Fibroblast of villous mesenchyme (primary cell): ENCODE results near the gene TESMIN. TPM values are rescaled to one million over a fixed set of nuclear protein-coding genes. Genes with fewer than 3 reads are reported as not detected.

Experiments
- DNase-seq: peaks from one replicate; pipeline ENCODE4 v3.0.0-alpha.2; 2010; ENCODE audit warnings: low read depth
- H3K4me3 ChIP-seq: 2 replicates; pipeline ENCODE4 v1.5.1; 2011; ENCODE audit warnings: low read depth, mild to moderate bottlenecking, low read length
- CTCF ChIP-seq: IDR thresholded peaks from 2 replicates; pipeline ENCODE4 v1.5.1; 2012; ENCODE audit warnings: low read depth, mild to moderate bottlenecking, low read length; ENCODE audit not compliant: insufficient read depth
- total RNA-seq: library from RNA; depleted of rRNA; stranded (reverse); fragments of >200 nt; gene quantifications from 2 replicates; pipeline ENCODE4 v1.2.3, GENCODE V29; 2012

The TESMIN gene
- total RNA-seq, 1 donor, result 2.6 TPM

- TF ChIP-seq CTCF, result no peak
- DNase-seq, result peak; percentile 65
- H3K4me3 ChIP-seq, result no peak overlapping the region
Observed at GRCh38 chr11:68773521-68774193, 22.3 kb upstream of the TESMIN start.

GRCh38 chr11:68772936-68773335 is 21.6 kb upstream of the TESMIN start:
- TF ChIP-seq CTCF, result no peak
- no peak for DNase-seq
- no peak overlapping the region for H3K4me3 ChIP-seq

GRCh38 chr11:68770781-68771180 is 19.5 kb upstream of the TESMIN start:
- no peak for TF ChIP-seq CTCF
- H3K4me3 ChIP-seq, result no peak overlapping the region
- no peak for DNase-seq

GRCh38 chr11:68767672-68768071 is 16.4 kb upstream of the TESMIN start:
- TF ChIP-seq CTCF, result no peak
- no peak for DNase-seq
- no peak overlapping the region for H3K4me3 ChIP-seq

- no peak overlapping the region for H3K4me3 ChIP-seq
- no peak for DNase-seq
- no peak for TF ChIP-seq CTCF
Observed at GRCh38 chr11:68766786-68767185, 15.5 kb upstream of the TESMIN start.

GRCh38 chr11:68764746-68765145 is 13.4 kb upstream of the TESMIN start:
- no peak for TF ChIP-seq CTCF
- no peak overlapping the region for H3K4me3 ChIP-seq
- DNase-seq, result no peak
